Esophagus squamous epithelium (tissue), 5 donors: ENCODE measurements around the gene RGS7. TPM values are rescaled to one million over a fixed set of nuclear protein-coding genes. Genes with fewer than 3 reads are reported as not detected.
"Not testable (repeated sequence)": the region's sequence is repeated elsewhere in the genome, so short reads cannot be mapped to it uniquely, and the experiment has no call there.

ENCODE experiments used
- DNase-seq: peaks from one replicate; lab custom pipeline; 2025; lab: John Stamatoyannopoulos, UW
- H3K27ac ChIP-seq, 4 donors: fragments of 200-600 bp; sonication (generic); one replicate each; pipeline ENCODE4 v1.5.1; 2016 to 2019; ENCODE audit warnings: mild to moderate bottlenecking in 1 of 4
- H3K27me3 ChIP-seq, 4 donors: fragments of 200-600 bp; sonication (generic); 1 replicate in 3 of 4; 2 replicates in 1 of 4; pipeline versions ENCODE4 v1.5.1 to v1.6.0; 2017 to 2021; ENCODE audit warnings: antibody characterized with exemption in 1 of 4
- H3K36me3 ChIP-seq, 3 donors: fragments of 200-600 bp; sonication (generic); one replicate each; pipeline ENCODE4 v1.5.1; 2016 to 2019
- H3K4me1 ChIP-seq, 3 donors: fragments of 200-600 bp; sonication (generic); one replicate each; pipeline ENCODE4 v1.5.1; 2017 to 2019
- H3K4me3 ChIP-seq, 4 donors: fragments of 200-600 bp; sonication (generic); 1 replicate in 3 of 4; 2 replicates in 1 of 4; pipeline ENCODE4 v1.5.1; 2016 to 2019; ENCODE audit warnings: mild to moderate bottlenecking in 2 of 4, moderate library complexity in 1 of 4
- H3K9me3 ChIP-seq, 3 donors: fragments of 200-600 bp; sonication (generic); one replicate each; pipeline ENCODE4 v1.5.1; 2016 to 2019
- POLR2A ChIP-seq, 4 donors: fragments of 450-650 bp; IDR thresholded peaks; one replicate each; pipeline ENCODE4 v1.6.1; 2017; ENCODE audit warnings: antibody characterized with exemption in 4 of 4, mild to moderate bottlenecking in 4 of 4, moderate library complexity in 3 of 4
- WGBS, 2 donors: methylation state at CpG; one replicate each; pipeline ENCODE4 v1.1.5; 2018; 5-methylcytosine and 5-hydroxymethylcytosine counted together
- intact Hi-C: fragments of 100-400 bp; cut with DNase I; formaldehyde crosslinking; loops from one replicate; pipeline ENCODE4 v1.15.0; 2022
- total RNA-seq, 4 donors: library from RNA; depleted of rRNA; stranded (reverse); fragments of >200 nt; gene quantifications; one replicate each; pipeline ENCODE4 v1.1.0, GENCODE V29; 2016
- TF ChIP-seq, protein P1 (sequence below), 6 experiments: fragments of 450-650 bp in 4 of 6; fragments of 200-600 bp in 2 of 6; sonication (generic) in 2 of 6; IDR thresholded peaks; one replicate each; pipeline ENCODE4 v1.5.1; 2016 to 2019; ENCODE audit warnings: antibody characterized with exemption in 6 of 6, mild to moderate bottlenecking in 4 of 6, moderate library complexity in 4 of 6
- donor health status: DM: yes; HTN: yes; CAD: no.

The RGS7 gene
- total RNA-seq, 4 donors from 2014 or later: not detected

- intact Hi-C loops: no loop called here
- H3K27ac ChIP-seq: no peak overlapping the region
- TF ChIP-seq POLR2A (IDR thresholded peaks at IDR 0.05): no peak
- TF ChIP-seq, protein P1, sequence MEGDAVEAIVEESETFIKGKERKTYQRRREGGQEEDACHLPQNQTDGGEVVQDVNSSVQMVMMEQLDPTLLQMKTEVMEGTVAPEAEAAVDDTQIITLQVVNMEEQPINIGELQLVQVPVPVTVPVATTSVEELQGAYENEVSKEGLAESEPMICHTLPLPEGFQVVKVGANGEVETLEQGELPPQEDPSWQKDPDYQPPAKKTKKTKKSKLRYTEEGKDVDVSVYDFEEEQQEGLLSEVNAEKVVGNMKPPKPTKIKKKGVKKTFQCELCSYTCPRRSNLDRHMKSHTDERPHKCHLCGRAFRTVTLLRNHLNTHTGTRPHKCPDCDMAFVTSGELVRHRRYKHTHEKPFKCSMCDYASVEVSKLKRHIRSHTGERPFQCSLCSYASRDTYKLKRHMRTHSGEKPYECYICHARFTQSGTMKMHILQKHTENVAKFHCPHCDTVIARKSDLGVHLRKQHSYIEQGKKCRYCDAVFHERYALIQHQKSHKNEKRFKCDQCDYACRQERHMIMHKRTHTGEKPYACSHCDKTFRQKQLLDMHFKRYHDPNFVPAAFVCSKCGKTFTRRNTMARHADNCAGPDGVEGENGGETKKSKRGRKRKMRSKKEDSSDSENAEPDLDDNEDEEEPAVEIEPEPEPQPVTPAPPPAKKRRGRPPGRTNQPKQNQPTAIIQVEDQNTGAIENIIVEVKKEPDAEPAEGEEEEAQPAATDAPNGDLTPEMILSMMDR (IDR thresholded peaks at IDR 0.05): no peak
- no peaks in the 10 kb centered on the region for H3K9me3 ChIP-seq
- no peak overlapping the region for H3K4me3 ChIP-seq
- no peaks in the 10 kb centered on the region for H3K4me1 ChIP-seq
- no peaks in the 10 kb centered on the region for H3K36me3 ChIP-seq
- no peaks in the 10 kb centered on the region for H3K27me3 ChIP-seq
- DNase-seq: no peak
Measured at GRCh38 chr1:240790856-240791255, 566.1 kb downstream of the RGS7 start.

DNA sequence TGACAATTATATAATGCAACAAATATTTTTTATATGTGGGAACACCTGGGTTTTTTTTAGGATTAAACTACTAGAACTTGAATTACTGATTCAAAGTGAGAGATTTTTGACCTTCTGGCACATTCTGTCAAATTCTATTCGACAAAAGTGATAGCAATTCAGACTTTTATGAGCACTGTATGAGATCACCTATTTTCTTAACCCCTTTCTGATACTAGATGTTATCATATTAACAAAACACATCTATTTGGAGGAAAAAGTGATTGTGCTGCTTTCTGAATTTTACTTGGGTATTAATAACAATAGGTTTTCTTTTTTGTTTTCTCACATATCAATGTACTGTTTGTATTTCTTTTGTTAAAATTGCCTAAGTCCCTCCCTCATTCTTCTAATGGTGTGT is 570.1 kb downstream of the RGS7 start:
- no peak for DNase-seq
- Histone ChIP-seq H3K9me3 (no peaks in the 10 kb centered on the region), H3K4me1 (no peaks in the 10 kb centered on the region), H3K27me3 (no peaks in the 10 kb centered on the region), H3K27ac (no peak overlapping the region), H3K4me3 (no peak overlapping the region), H3K36me3 (no peaks in the 10 kb centered on the region)
- no peak for TF ChIP-seq POLR2A (IDR thresholded peaks at IDR 0.05)
- TF ChIP-seq, protein P1 (IDR thresholded peaks at IDR 0.05): no peak
- 38 to 43% methylated on average over 1 of the region's 1 CpG for WGBS, 2 donors
- intact Hi-C loops: no loop called here

DNA sequence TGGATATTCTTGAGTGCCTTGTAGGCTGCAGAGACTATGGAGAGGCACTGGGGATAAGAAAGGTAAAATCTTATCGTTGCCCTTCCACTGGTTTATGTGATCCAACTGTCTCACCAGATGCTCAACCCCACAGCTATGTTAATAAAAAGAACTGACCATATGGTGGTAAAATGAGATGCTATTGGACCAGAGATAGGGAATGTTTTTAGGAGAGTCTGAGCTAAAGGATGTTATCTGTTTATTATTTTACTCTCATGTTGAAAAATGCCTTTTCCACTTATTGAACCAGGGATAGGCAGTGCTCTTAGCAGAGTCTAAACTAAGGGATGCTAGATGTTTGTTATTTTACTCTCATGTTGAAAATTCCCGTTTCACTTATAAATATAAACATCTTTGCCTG is 572.2 kb downstream of the RGS7 start:
- Histone ChIP-seq H3K9me3 (peaks cover 0 to 5% (median 0%) of the 10 kb centered on the region in 3 donors), H3K27ac (no peak overlapping the region), H3K27me3 (no peaks in the 10 kb centered on the region), H3K36me3 (no peaks in the 10 kb centered on the region), H3K4me3 (no peak overlapping the region), H3K4me1 (no peaks in the 10 kb centered on the region)
- no peak for TF ChIP-seq POLR2A (IDR thresholded peaks at IDR 0.05)
- TF ChIP-seq, protein P1 (IDR thresholded peaks at IDR 0.05): no peak
- WGBS, 2 donors: 56 to 65% methylated on average over 2 of the region's 2 CpGs
- no peak for DNase-seq
- intact Hi-C loops: no loop called here

GRCh38 chr1:240783728-240784137 is 573.3 kb downstream of the RGS7 start:
- H3K9me3 ChIP-seq: peaks cover 0 to 11% (median 0%) of the 10 kb centered on the region in 3 donors
- H3K36me3 ChIP-seq, H3K4me1 ChIP-seq, H3K27ac ChIP-seq, H3K27me3 ChIP-seq, H3K4me3 ChIP-seq, intact Hi-C loops, DNase-seq: not testable (repeated sequence)
- 51 to 60% methylated on average over 5 to 7 of the region's 7 CpGs for whole genome bisulfite sequencing, 2 donors

- intact Hi-C loops: no loop called here
- H3K27ac ChIP-seq: no peak overlapping the region
- H3K4me3 ChIP-seq: no peak overlapping the region
- H3K4me1 ChIP-seq: no peaks in the 10 kb centered on the region
- H3K36me3 ChIP-seq: no peaks in the 10 kb centered on the region
- no peak for DNase-seq
- WGBS, 2 donors: 31 to 35% methylated on average over 2 of the region's 2 CpGs
- peaks cover 0 to 9% (median 0%) of the 10 kb centered on the region in 3 donors for H3K9me3 ChIP-seq
- no peaks in the 10 kb centered on the region for H3K27me3 ChIP-seq
- TF ChIP-seq, protein P1 (IDR thresholded peaks at IDR 0.05): no peak
- TF ChIP-seq POLR2A (IDR thresholded peaks at IDR 0.05): no peak
Measured at GRCh38 chr1:240776237-240776636, 580.8 kb downstream of the RGS7 start.

- TF ChIP-seq POLR2A (IDR thresholded peaks at IDR 0.05): no peak
- TF ChIP-seq, protein P1 (IDR thresholded peaks at IDR 0.05): no peak
- H3K27me3 ChIP-seq: no peaks in the 10 kb centered on the region
- 54 to 58% methylated on average over 3 of the region's 3 CpGs for WGBS, 2 donors
- H3K9me3 ChIP-seq: no peaks in the 10 kb centered on the region
- H3K27ac ChIP-seq: no peak overlapping the region
- no peaks in the 10 kb centered on the region for H3K4me1 ChIP-seq
- intact Hi-C loops: no loop called here
- DNase-seq: no peak
- no peak overlapping the region for H3K4me3 ChIP-seq
- H3K36me3 ChIP-seq: no peaks in the 10 kb centered on the region
Measured at GRCh38 chr1:240772131-240772530, 584.9 kb downstream of the RGS7 start.
